GM23248 (cell line): ENCODE measurements around the gene RAP2A. TPM values are rescaled to one million over a fixed set of nuclear protein-coding genes. Genes with fewer than 3 reads are reported as not detected.

Experiments
- DNase-seq: peaks from one replicate; pipeline ENCODE4 v3.0.0-alpha.2; 2015
- H2AFZ ChIP-seq: fragments of 200-600 bp; sonication (generic); 2 replicates; pipeline ENCODE4 v1.6.1; 2016; ENCODE audit warnings: antibody characterized with exemption
- H3F3A ChIP-seq: fragments of 200-600 bp; sonication (generic); 2 replicates; pipeline ENCODE4 v1.6.1; 2016; ENCODE audit warnings: mild to moderate bottlenecking, antibody characterized with exemption, mixed run types; ENCODE audit not compliant: insufficient read depth
- H3K27ac ChIP-seq: fragments of 200-600 bp; sonication (generic); 2 replicates; pipeline ENCODE4 v1.5.1; 2016; ENCODE audit warnings: mild to moderate bottlenecking
- H3K27me3 ChIP-seq: fragments of 200-600 bp; sonication (generic); replicated peaks from 2 replicates; pipeline ENCODE4 v1.6.1; 2016; ENCODE audit warnings: mild to moderate bottlenecking; ENCODE audit not compliant: insufficient read depth
- H3K36me3 ChIP-seq: fragments of 200-600 bp; sonication (generic); 2 replicates; pipeline ENCODE4 v1.6.1; 2016; ENCODE audit warnings: low read depth, mild to moderate bottlenecking
- H3K4me1 ChIP-seq: fragments of 200-600 bp; sonication (generic); 2 replicates; pipeline ENCODE4 v1.6.1; 2016; ENCODE audit warnings: mild to moderate bottlenecking; ENCODE audit not compliant: insufficient read depth
- H3K4me2 ChIP-seq: fragments of 200-600 bp; sonication (generic); one replicate; pipeline ENCODE4 v1.6.1; 2016; ENCODE audit warnings: mild to moderate bottlenecking; ENCODE audit not compliant: unreplicated experiment
- H3K4me3 ChIP-seq: fragments of 200-600 bp; sonication (generic); 2 replicates; pipeline ENCODE4 v1.5.1; 2016; ENCODE audit warnings: mild to moderate bottlenecking
- H3K79me2 ChIP-seq: fragments of 200-600 bp; sonication (generic); 2 replicates; pipeline ENCODE4 v1.6.1; 2016; ENCODE audit warnings: mild to moderate bottlenecking; ENCODE audit not compliant: insufficient read depth
- H3K9ac ChIP-seq: fragments of 200-600 bp; sonication (generic); 2 replicates; pipeline ENCODE4 v1.6.1; 2016; ENCODE audit warnings: mild to moderate bottlenecking
- H3K9me2 ChIP-seq: fragments of 200-600 bp; sonication (generic); 2 replicates; pipeline ENCODE4 v1.6.1; 2016; ENCODE audit warnings: mixed run types, mild to moderate bottlenecking, moderate library complexity; ENCODE audit not compliant: insufficient read depth
- H3K9me3 ChIP-seq: fragments of 200-600 bp; sonication (generic); one replicate; pipeline ENCODE4 v1.6.1; 2017; ENCODE audit warnings: low read depth
- H4K20me1 ChIP-seq: fragments of 200-600 bp; sonication (generic); 2 replicates; pipeline ENCODE4 v1.6.0; 2016; ENCODE audit not compliant: insufficient read depth
- EZH2 ChIP-seq: fragments of 200-600 bp; sonication (generic); IDR thresholded peaks from 2 replicates; pipeline ENCODE4 v1.6.1; 2018; ENCODE audit warnings: antibody characterized with exemption, mild to moderate bottlenecking; ENCODE audit not compliant: insufficient read depth, poor library complexity, severe bottlenecking
- EZH2phosphoT487 ChIP-seq: fragments of 200-600 bp; sonication (generic); IDR thresholded peaks from 2 replicates; pipeline ENCODE4 v1.6.1; 2018; ENCODE audit warnings: antibody characterized with exemption, moderate library complexity, mild to moderate bottlenecking, low read depth; ENCODE audit not compliant: insufficient read depth
- WGBS, 2 experiments: methylation state at CpG; one replicate each; pipeline ENCODE4 v1.1.6; 2015 to 2017; ENCODE audit warnings: low lambda C conversion rate in 2 of 2, low coverage in 1 of 2; ENCODE audit errors: missing lambda C conversion rate in 2 of 2; 5-methylcytosine and 5-hydroxymethylcytosine counted together
- in situ Hi-C: fragments of 300-500 bp; cut with MboI; formaldehyde crosslinking; loops from 2 replicates; pipeline ENCODE4 v1.15.0; 2020
- polyA plus RNA-seq: library from polyadenylated mRNA; unstranded; fragments of >200 nt; fragmentation: Nextera tagmentation; extraction: Ambion mirVana; gene quantifications from 2 replicates; pipeline ENCODE4 v1.2.1, GENCODE V29; 2016
- total RNA-seq: library from RNA; depleted of rRNA; stranded (reverse); fragments of >200 nt; shearing (Covaris generic); gene quantifications from 2 replicates; pipeline ENCODE4 v1.2.3, GENCODE V29; 2014

RAP2A gene
- total and polyA plus RNA-seq, 2 experiments from 2014 or later: 3.8 to 23.9 TPM

GRCh38 chr13:97454699-97455098 lies 20.7 kb downstream of the RAP2A start:
- no peak overlapping the region for H2AFZ ChIP-seq
- no peak for DNase-seq
- no peaks in the 10 kb centered on the region for H3K4me1 ChIP-seq
- H3K9me3 ChIP-seq: no peaks in the 10 kb centered on the region
- peaks cover 8% of the 10 kb centered on the region; the same call in 1 of the 2 replicates for H4K20me1 ChIP-seq
- H3K79me2 ChIP-seq: peaks cover 79% of the 10 kb centered on the region
- H3K36me3 ChIP-seq: no peaks in the 10 kb centered on the region
- in situ Hi-C loops: no loop called here
- no peak overlapping the region for H3K27ac ChIP-seq
- H3K4me3 ChIP-seq: no peak overlapping the region
- no peak overlapping the region for H3K9ac ChIP-seq
- TF ChIP-seq EZH2 (no peak), EZH2phosphoT487 (no peak)
- no peaks in the 10 kb centered on the region for H3K9me2 ChIP-seq
- no peaks in the 10 kb centered on the region for H3K27me3 ChIP-seq
- H3K4me2 ChIP-seq: no peak overlapping the region
- H3F3A ChIP-seq: no peaks in the 10 kb centered on the region

DNA sequence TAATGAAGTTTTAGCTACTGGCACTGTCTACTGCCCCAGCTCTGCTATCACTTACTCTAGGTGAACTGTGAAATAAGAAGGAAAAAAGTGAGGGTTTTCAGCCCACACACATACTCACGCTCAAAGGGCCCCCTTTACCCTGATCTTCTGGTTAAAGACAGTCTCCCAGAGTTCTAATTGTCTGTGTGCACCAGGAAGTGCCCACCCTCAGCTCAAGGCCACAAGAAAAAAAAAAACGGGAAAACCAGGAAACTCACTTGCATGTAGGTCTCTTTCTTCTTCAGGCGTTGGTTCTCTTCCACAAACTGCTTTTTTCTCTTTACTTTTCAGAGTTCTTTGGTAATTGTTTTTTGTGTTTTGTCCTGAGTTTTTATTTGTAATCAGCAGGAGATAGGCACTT lies 22.1 kb downstream of the RAP2A start:
- H3K9me2 ChIP-seq: no peaks in the 10 kb centered on the region
- no peaks in the 10 kb centered on the region for H3F3A ChIP-seq
- DNase-seq: no peak
- TF ChIP-seq EZH2phosphoT487 (no peak), EZH2 (no peak)
- no peaks in the 10 kb centered on the region for H3K9me3 ChIP-seq
- no peaks in the 10 kb centered on the region for H3K36me3 ChIP-seq
- H3K27me3 ChIP-seq: no peaks in the 10 kb centered on the region
- peaks cover 8% of the 10 kb centered on the region; the same call in 1 of the 2 replicates for H4K20me1 ChIP-seq
- 0 out of 2 replicates have a peak, but pooled peaks cover 3% of the 10 kb centered on the region for H3K4me1 ChIP-seq
- no peak overlapping the region for H3K9ac ChIP-seq
- WGBS, 2 experiments: 98 to 100% methylated on average over 3 of the region's 3 CpGs
- H3K27ac ChIP-seq: no peak overlapping the region
- no peak overlapping the region for H3K4me2 ChIP-seq
- in situ Hi-C loops: no loop called here
- no peak overlapping the region for H2AFZ ChIP-seq
- peaks cover 76% of the 10 kb centered on the region for H3K79me2 ChIP-seq
- no peak overlapping the region for H3K4me3 ChIP-seq

DNA sequence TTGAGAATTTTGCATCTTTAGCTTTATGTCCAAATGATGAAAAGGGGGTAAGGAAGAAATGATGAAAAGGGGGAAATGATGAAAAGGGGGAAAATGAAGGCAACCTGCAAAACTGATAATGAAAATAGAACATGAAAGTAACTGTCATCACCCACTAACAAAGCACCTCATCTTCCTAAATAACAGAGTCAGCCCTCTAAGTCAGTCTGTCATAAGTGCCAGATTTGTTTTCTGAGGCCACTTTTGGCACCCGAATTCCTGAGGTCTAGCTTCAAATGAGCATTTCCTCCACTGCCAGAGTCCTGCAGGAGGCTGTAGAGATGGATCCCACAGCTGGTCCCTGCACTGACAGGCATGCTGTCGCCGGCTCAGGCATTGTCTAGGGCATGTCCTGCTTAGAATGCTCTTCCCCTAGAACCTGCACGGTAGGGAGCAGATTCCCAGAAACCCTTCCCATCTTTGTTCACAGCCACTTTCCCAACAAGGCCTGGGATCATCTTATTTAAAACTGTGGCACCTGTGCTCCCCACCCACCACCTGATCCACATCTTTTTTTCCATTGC lies 25.3 kb downstream of the RAP2A start:
- no peak for DNase-seq
- no peak overlapping the region for H3K4me3 ChIP-seq
- in situ Hi-C loops: no loop called here
- H3K9me3 ChIP-seq: no peaks in the 10 kb centered on the region
- H3K4me2 ChIP-seq: no peak overlapping the region
- H3F3A ChIP-seq: no peaks in the 10 kb centered on the region
- H3K27me3 ChIP-seq: no peaks in the 10 kb centered on the region
- 0 out of 2 replicates have a peak, but pooled peaks cover 3% of the 10 kb centered on the region for H3K4me1 ChIP-seq
- H3K27ac ChIP-seq: no peak overlapping the region
- TF ChIP-seq EZH2 (no peak), EZH2phosphoT487 (no peak)
- 51 to 53% methylated on average over 4 of the region's 4 CpGs for WGBS, 2 experiments
- H4K20me1 ChIP-seq: peaks cover 8% of the 10 kb centered on the region; the same call in 1 of the 2 replicates
- no peaks in the 10 kb centered on the region for H3K9me2 ChIP-seq
- H3K79me2 ChIP-seq: peaks cover 54% of the 10 kb centered on the region
- no peaks in the 10 kb centered on the region for H3K36me3 ChIP-seq
- H2AFZ ChIP-seq: no peak overlapping the region
- no peak overlapping the region for H3K9ac ChIP-seq

GRCh38 chr13:97460004-97460775 lies 26.2 kb downstream of the RAP2A start:
- no peaks in the 10 kb centered on the region for H3F3A ChIP-seq
- no peaks in the 10 kb centered on the region for H3K9me3 ChIP-seq
- no peaks in the 10 kb centered on the region for H3K9me2 ChIP-seq
- in situ Hi-C loops: no loop called here
- H4K20me1 ChIP-seq: peaks cover 8% of the 10 kb centered on the region; the same call in 1 of the 2 replicates
- H3K27me3 ChIP-seq: no peaks in the 10 kb centered on the region
- H3K4me3 ChIP-seq: no peak overlapping the region
- no peak overlapping the region for H2AFZ ChIP-seq
- TF ChIP-seq EZH2phosphoT487 (no peak), EZH2 (no peak)
- H3K9ac ChIP-seq: no peak overlapping the region
- no peaks in the 10 kb centered on the region for H3K36me3 ChIP-seq
- 51 to 52% methylated on average over 7 of the region's 7 CpGs for WGBS, 2 experiments
- H3K27ac ChIP-seq: no peak overlapping the region
- H3K79me2 ChIP-seq: peaks cover 45% of the 10 kb centered on the region
- 0 out of 2 replicates have a peak, but pooled peaks cover 3% of the 10 kb centered on the region for H3K4me1 ChIP-seq
- peak; percentile 34 for DNase-seq
- H3K4me2 ChIP-seq: no peak overlapping the region

DNA sequence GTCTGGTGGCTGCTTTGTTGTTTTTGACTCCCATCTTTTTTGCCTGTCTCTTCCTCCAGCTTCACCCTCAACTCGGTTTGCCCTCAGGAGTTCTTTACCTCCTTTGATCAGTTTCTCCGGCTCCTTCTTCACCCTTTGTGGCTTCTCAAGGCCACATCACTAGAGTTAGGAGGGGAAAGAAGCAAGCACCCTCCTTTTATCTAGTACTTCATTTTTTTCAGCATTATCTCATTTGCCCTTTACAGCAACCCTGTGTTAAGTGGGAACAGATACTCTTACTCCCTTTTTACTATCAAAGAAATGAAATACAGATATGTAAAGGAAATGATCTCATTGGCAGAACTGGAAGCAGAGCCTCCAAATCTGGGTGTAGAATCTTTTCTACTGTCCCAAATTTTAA lies 26.9 kb downstream of the RAP2A start:
- H3K27ac ChIP-seq: no peak overlapping the region
- H3K4me3 ChIP-seq: no peak overlapping the region
- H3F3A ChIP-seq: no peaks in the 10 kb centered on the region
- peaks cover 8% of the 10 kb centered on the region; the same call in 1 of the 2 replicates for H4K20me1 ChIP-seq
- peaks cover 38% of the 10 kb centered on the region for H3K79me2 ChIP-seq
- DNase-seq: no peak
- H3K36me3 ChIP-seq: no peaks in the 10 kb centered on the region
- H3K27me3 ChIP-seq: no peaks in the 10 kb centered on the region
- H3K9ac ChIP-seq: no peak overlapping the region
- 0 out of 2 replicates have a peak, but pooled peaks cover 3% of the 10 kb centered on the region for H3K4me1 ChIP-seq
- no peak for TF ChIP-seq EZH2
- no peak for TF ChIP-seq EZH2phosphoT487
- H3K9me3 ChIP-seq: no peaks in the 10 kb centered on the region
- WGBS, 2 experiments: 73 to 80% methylated on average over 2 of the region's 2 CpGs
- H3K4me2 ChIP-seq: no peak overlapping the region
- no peaks in the 10 kb centered on the region for H3K9me2 ChIP-seq
- in situ Hi-C loops: no loop called here
- H2AFZ ChIP-seq: no peak overlapping the region
